GM23338 (cell line): ENCODE results near the gene AS3MT. TPM values are rescaled to one million over a fixed set of nuclear protein-coding genes. Genes with fewer than 3 reads are reported as not detected.

Experiments used
- ATAC-seq: fragments of 200-7000 bp; cut with Tn5 transposase; 3 replicates; pipeline ENCODE4 v1.9.1; 2020
- DNase-seq: peaks from one replicate; pipeline ENCODE4 v3.0.0-alpha.2; 2015; ENCODE audit warnings: low spot score
- H2AFZ ChIP-seq: fragments of 200-600 bp; sonication (generic); 2 replicates; pipeline ENCODE4 v1.8.0; 2016; ENCODE audit warnings: antibody characterized with exemption, mild to moderate bottlenecking, moderate library complexity
- H3F3A ChIP-seq: fragments of 200-600 bp; sonication (generic); replicated peaks from 2 replicates; pipeline ENCODE4 v1.8.0; 2017; ENCODE audit warnings: antibody characterized with exemption, mixed run types, low read depth
- H3K27ac ChIP-seq: fragments of 200-600 bp; sonication (generic); 2 replicates; pipeline ENCODE4 v1.6.1; 2016; ENCODE audit warnings: low read depth
- H3K27me3 ChIP-seq: fragments of 200-600 bp; sonication (generic); 2 replicates; pipeline ENCODE4 v1.8.0; 2016; ENCODE audit warnings: mild to moderate bottlenecking, mixed run types, moderate library complexity; ENCODE audit not compliant: insufficient read depth
- H3K36me3 ChIP-seq: fragments of 200-600 bp; sonication (generic); 2 replicates; pipeline ENCODE4 v1.8.0; 2016; ENCODE audit warnings: mild to moderate bottlenecking; ENCODE audit not compliant: insufficient read depth
- H3K4me1 ChIP-seq: fragments of 200-600 bp; sonication (generic); 2 replicates; pipeline ENCODE4 v1.8.0; 2016; ENCODE audit warnings: mild to moderate bottlenecking, moderate library complexity; ENCODE audit not compliant: insufficient read depth
- H3K4me2 ChIP-seq: fragments of 200-600 bp; sonication (generic); 2 replicates; pipeline ENCODE4 v1.7.1; 2017; ENCODE audit warnings: mixed run types
- H3K4me3 ChIP-seq: fragments of 200-600 bp; sonication (generic); 2 replicates; pipeline ENCODE4 v1.6.1; 2016; ENCODE audit warnings: mixed run types
- H3K79me2 ChIP-seq: fragments of 200-600 bp; sonication (generic); replicated peaks from 2 replicates; pipeline ENCODE4 v1.8.0; 2017; ENCODE audit warnings: mild to moderate bottlenecking; ENCODE audit not compliant: insufficient read depth
- H3K9me2 ChIP-seq: fragments of 200-600 bp; sonication (generic); 2 replicates; pipeline ENCODE4 v1.8.0; 2017; ENCODE audit not compliant: insufficient read depth
- H4K20me1 ChIP-seq: fragments of 200-600 bp; sonication (generic); replicated peaks from 2 replicates; pipeline ENCODE4 v1.8.0; 2017; ENCODE audit warnings: mild to moderate bottlenecking; ENCODE audit not compliant: insufficient read depth
- H3K27ac Mint-ChIP-seq: 2 replicates; pipeline ENCODE4 v1.8.0; 2020; ENCODE audit warnings: inconsistent platforms, mild to moderate bottlenecking, moderate library complexity, mixed read lengths
- H3K27me3 Mint-ChIP-seq: 3 replicates; pipeline ENCODE4 v1.8.0; 2022; ENCODE audit warnings: low read depth, mild to moderate bottlenecking, moderate library complexity, mixed read lengths, inconsistent platforms; ENCODE audit not compliant: insufficient read depth, poor library complexity
- H3K36me3 Mint-ChIP-seq: 3 replicates; pipeline ENCODE4 v1.8.0; 2021; ENCODE audit warnings: low read depth, mild to moderate bottlenecking, inconsistent platforms, moderate library complexity, mixed read lengths
- H3K4me1 Mint-ChIP-seq: 3 replicates; pipeline ENCODE4 v1.8.0; 2020; ENCODE audit warnings: mild to moderate bottlenecking, inconsistent platforms, mixed read lengths
- H3K4me3 Mint-ChIP-seq: 3 replicates; pipeline ENCODE4 v1.8.0; 2021; ENCODE audit warnings: moderate library complexity, mild to moderate bottlenecking, inconsistent platforms, mixed read lengths
- H3K9me3 Mint-ChIP-seq: 3 replicates; pipeline ENCODE4 v1.8.0; 2020; ENCODE audit warnings: moderate library complexity, mild to moderate bottlenecking, inconsistent platforms, mixed read lengths
- CREB1 ChIP-seq: fragments of 250-450 bp; sonication (Bioruptor Pico); IDR thresholded peaks from 2 replicates; pipeline ENCODE4 v1.5.0; 2020; ENCODE audit warnings: low read depth, mild to moderate bottlenecking, moderate library complexity
- EZH2phosphoT487 ChIP-seq: fragments of 200-600 bp; sonication (generic); IDR thresholded peaks from one replicate; pipeline ENCODE4 v1.8.1; 2018; ENCODE audit warnings: antibody characterized with exemption; ENCODE audit not compliant: unreplicated experiment
- JUNB ChIP-seq: IDR thresholded peaks from one replicate; pipeline ENCODE4 v1.6.1; 2016; ENCODE audit warnings: antibody characterized with exemption; ENCODE audit not compliant: unreplicated experiment
- NANOG ChIP-seq: IDR thresholded peaks from 2 replicates; pipeline ENCODE4 v1.6.1; 2016; ENCODE audit warnings: antibody characterized with exemption, borderline replicate concordance
- ZNF114 ChIP-seq: fragments of 250-450 bp; sonication (Bioruptor Pico); IDR thresholded peaks from 2 replicates; pipeline ENCODE4 v1.5.0; 2020; ENCODE audit warnings: mild to moderate bottlenecking, moderate library complexity
- ZNF331 ChIP-seq: fragments of 250-450 bp; sonication (Bioruptor Pico); IDR thresholded peaks from 2 replicates; pipeline ENCODE4 v1.5.0; 2020; ENCODE audit warnings: low read depth, mild to moderate bottlenecking, moderate library complexity
- polyA plus RNA-seq: library from polyadenylated mRNA; unstranded; fragments of >200 nt; fragmentation: Nextera tagmentation; extraction: Ambion mirVana; gene quantifications from 2 replicates; pipeline ENCODE4 v1.2.1, GENCODE V29; 2016
- total RNA-seq: library from RNA; depleted of rRNA; stranded (reverse); fragments of >200 nt; shearing (Covaris generic); gene quantifications from 2 replicates; pipeline ENCODE4 v1.2.3, GENCODE V29; 2014
- TF ChIP-seq, protein P1 (sequence below): IDR thresholded peaks from one replicate; pipeline ENCODE4 v1.6.1; 2018; ENCODE audit warnings: antibody characterized with exemption; ENCODE audit not compliant: unreplicated experiment
- TF ChIP-seq, protein P2 (sequence below): IDR thresholded peaks from 2 replicates; pipeline ENCODE4 v1.6.1; 2016; ENCODE audit warnings: antibody characterized with exemption

Gene AS3MT
- total and polyA plus RNA-seq, 2 experiments from 2014 or later, result 6.3 to 8.8 TPM

GRCh38 chr10:102948176-102948575 is 78.9 kb downstream of the AS3MT start:
- no peak overlapping the region for H3K4me3 Mint-ChIP-seq
- Histone ChIP-seq H3K9me2 (no peaks in the 10 kb centered on the region), H3K4me2 (no peak overlapping the region), H3K4me1 (peaks cover 14% of the 10 kb centered on the region), H3K27ac (no peak overlapping the region), H2AFZ (no peak overlapping the region), H3K4me3 (no peak overlapping the region), H3F3A (no peaks in the 10 kb centered on the region), H4K20me1 (peaks cover 16% of the 10 kb centered on the region), H3K36me3 (no peaks in the 10 kb centered on the region), H3K27me3 (no peaks in the 10 kb centered on the region), H3K79me2 (peaks cover 3% of the 10 kb centered on the region; the same call in 1 of the 2 replicates)
- ATAC-seq, result no peak
- no peak for DNase-seq
- H3K36me3 Mint-ChIP-seq, result no peaks in the 10 kb centered on the region
- H3K9me3 Mint-ChIP-seq, result no peaks in the 10 kb centered on the region
- no peak for TF ChIP-seq ZNF114 (CRISPR knock-in tag)
- H3K27me3 Mint-ChIP-seq, result no peaks in the 10 kb centered on the region
- peaks cover 14% of the 10 kb centered on the region; the same call in 2 of the 3 replicates for H3K4me1 Mint-ChIP-seq
- H3K27ac Mint-ChIP-seq, result no peak overlapping the region

GRCh38 chr10:102948786-102949185 is 79.5 kb downstream of the AS3MT start:
- DNase-seq (no peak), ATAC-seq (no peak)
- Mint-ChIP-seq H3K4me3 (no peak overlapping the region), H3K36me3 (no peaks in the 10 kb centered on the region), H3K4me1 (peaks cover 14% of the 10 kb centered on the region; the same call in 2 of the 3 replicates), H3K27ac (no peak overlapping the region), H3K9me3 (no peaks in the 10 kb centered on the region), H3K27me3 (no peaks in the 10 kb centered on the region)
- Histone ChIP-seq H3K27ac (no peak overlapping the region), H3K36me3 (no peaks in the 10 kb centered on the region), H3K27me3 (no peaks in the 10 kb centered on the region), H3K4me1 (peaks cover 14% of the 10 kb centered on the region), H3K9me2 (no peaks in the 10 kb centered on the region), H3K4me3 (no peak overlapping the region), H3K4me2 (no peak overlapping the region), H3F3A (no peaks in the 10 kb centered on the region), H3K79me2 (peaks cover 3% of the 10 kb centered on the region; the same call in 1 of the 2 replicates), H4K20me1 (peaks cover 16% of the 10 kb centered on the region), H2AFZ (no peak overlapping the region)
- no peak for TF ChIP-seq CREB1 (CRISPR knock-in tag)
- TF ChIP-seq JUNB, result no peak
- no peak for TF ChIP-seq NANOG
- TF ChIP-seq EZH2phosphoT487, result no peak
- TF ChIP-seq, protein P1, sequence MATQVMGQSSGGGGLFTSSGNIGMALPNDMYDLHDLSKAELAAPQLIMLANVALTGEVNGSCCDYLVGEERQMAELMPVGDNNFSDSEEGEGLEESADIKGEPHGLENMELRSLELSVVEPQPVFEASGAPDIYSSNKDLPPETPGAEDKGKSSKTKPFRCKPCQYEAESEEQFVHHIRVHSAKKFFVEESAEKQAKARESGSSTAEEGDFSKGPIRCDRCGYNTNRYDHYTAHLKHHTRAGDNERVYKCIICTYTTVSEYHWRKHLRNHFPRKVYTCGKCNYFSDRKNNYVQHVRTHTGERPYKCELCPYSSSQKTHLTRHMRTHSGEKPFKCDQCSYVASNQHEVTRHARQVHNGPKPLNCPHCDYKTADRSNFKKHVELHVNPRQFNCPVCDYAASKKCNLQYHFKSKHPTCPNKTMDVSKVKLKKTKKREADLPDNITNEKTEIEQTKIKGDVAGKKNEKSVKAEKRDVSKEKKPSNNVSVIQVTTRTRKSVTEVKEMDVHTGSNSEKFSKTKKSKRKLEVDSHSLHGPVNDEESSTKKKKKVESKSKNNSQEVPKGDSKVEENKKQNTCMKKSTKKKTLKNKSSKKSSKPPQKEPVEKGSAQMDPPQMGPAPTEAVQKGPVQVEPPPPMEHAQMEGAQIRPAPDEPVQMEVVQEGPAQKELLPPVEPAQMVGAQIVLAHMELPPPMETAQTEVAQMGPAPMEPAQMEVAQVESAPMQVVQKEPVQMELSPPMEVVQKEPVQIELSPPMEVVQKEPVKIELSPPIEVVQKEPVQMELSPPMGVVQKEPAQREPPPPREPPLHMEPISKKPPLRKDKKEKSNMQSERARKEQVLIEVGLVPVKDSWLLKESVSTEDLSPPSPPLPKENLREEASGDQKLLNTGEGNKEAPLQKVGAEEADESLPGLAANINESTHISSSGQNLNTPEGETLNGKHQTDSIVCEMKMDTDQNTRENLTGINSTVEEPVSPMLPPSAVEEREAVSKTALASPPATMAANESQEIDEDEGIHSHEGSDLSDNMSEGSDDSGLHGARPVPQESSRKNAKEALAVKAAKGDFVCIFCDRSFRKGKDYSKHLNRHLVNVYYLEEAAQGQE, result no peak
- TF ChIP-seq, protein P2, sequence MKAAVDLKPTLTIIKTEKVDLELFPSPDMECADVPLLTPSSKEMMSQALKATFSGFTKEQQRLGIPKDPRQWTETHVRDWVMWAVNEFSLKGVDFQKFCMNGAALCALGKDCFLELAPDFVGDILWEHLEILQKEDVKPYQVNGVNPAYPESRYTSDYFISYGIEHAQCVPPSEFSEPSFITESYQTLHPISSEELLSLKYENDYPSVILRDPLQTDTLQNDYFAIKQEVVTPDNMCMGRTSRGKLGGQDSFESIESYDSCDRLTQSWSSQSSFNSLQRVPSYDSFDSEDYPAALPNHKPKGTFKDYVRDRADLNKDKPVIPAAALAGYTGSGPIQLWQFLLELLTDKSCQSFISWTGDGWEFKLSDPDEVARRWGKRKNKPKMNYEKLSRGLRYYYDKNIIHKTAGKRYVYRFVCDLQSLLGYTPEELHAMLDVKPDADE, result no peak
- no peak for TF ChIP-seq ZNF331 (CRISPR knock-in tag)
- TF ChIP-seq ZNF114 (CRISPR knock-in tag), result no peak
